ENCODE data around the gene ACOT7.

GRCh38 chr1:6385488-6386191, 7.9 kb downstream of the ACOT7 start:
- TF ChIP-seq CTCF (IDR thresholded peaks at IDR 0.05) (no peak), POLR2A (IDR thresholded peaks at IDR 0.05) (peak; percentile 12), POLR2AphosphoS5 (IDR thresholded peaks at IDR 0.05) (peak; percentile 14)

Measured in prostate gland (tissue), 2 donors.